ENCODE data around the gene TMEM235.
A peak's percentile ranks its signal among the peaks of the same experiment; 100 is the strongest.

TMEM235 gene

DNA sequence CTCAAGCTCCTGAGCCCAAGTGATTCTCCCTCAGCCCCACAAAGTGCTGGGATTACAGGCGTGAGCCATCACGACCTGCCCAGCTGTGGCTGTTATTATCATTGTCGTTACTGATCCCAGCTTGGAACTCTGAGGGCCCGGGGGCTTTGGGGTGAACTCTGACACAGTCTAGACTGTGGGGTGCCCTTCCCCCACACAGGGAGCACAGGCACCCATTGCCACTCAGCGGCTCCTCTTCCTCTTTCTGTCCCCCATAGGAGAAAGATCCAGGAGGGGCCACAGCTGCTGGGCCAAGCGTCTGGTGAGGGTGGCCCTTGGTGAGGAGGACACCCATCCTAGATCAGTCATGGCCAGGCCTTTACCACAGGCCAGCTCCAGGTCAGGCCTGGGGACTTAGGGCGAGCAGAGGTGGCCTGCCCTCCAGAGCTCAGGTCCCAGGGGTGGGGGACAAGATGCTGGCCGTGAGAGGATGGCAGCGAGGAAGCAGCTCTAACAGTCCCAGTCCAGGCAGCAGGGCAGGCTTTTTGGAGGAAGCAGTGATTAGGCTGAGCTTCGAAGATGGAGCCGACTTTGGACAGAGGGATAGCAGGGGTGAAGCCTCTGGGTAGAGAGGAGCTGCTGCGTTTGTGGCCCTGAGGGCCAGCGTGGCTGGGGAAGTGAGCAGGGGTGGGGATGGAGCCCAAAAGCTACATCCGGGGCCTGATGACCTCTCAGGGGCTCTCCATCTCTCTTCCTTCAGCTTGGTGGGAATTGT is 24.7 kb downstream of the TMEM235 start:
- no peak for DNase-seq

DNA sequence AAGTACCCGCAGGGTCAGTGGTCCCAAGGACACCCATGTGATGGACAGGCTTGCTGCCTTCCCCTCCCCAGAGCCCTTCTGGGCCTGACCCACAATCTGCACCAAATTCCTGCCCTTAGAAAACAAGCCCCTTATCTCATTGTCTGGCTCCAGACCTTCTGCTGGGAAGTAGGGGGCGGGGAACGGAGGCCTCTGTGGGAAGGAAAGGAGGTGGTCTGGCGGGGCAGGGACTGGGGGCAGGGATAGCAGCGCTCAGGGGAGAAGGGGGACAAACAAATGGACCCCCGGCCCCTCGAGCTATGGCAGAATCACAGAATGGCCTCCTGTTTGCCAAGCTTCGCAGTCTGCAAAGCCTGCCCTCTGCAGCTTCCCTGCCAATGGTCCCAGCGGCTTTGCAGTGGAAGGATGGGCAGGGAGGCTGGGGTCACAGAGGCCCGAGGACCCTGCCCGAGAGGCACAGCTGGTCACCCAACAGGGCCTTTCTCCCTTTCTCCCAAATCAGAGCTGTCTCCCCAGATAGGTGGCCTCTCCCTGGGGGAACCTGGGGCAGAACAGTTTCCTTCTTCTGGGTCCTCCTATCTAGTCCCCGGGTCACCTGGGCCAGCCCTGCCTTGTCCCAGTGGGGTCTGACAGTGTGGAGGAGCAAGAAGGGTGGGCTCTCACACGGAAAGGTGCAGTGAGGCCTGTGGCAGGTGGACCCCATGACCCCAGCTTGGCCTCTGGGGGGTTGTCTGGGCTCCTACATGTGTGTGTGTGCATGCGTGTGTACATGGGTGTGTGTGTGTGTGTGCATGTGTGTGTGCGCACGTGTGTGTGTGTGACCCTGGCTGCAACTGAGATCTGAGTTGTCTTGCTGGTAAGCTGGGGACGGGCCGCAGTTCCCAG is 25.5 kb downstream of the TMEM235 start:
- no peak for DNase-seq

DNA sequence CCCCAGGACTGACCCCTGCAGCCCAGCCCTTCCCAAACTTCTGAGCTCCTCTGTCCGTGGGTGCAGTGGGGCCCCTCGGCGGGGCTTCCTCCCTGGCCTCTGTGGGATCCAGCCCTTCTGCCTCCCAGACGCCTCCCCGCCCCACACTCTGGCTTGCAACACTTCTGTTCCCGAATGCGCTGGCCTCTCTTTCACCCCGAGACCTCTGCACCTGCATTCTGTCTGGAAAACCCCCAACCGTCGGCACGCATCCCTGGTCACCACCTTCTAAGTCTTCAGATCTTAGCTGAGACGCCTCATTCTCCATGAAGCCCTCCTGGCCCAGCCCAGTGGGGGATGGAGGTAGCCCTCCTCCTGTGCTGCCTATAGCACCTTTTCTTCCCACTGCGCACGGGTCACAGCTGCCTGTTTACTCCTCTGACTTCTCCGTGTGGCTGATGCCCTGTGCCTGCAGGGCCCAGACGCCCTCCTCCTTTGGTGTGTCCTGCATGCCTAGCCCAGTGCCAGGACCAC is 26.4 kb downstream of the TMEM235 start:
- DNase-seq, result no peak

DNA sequence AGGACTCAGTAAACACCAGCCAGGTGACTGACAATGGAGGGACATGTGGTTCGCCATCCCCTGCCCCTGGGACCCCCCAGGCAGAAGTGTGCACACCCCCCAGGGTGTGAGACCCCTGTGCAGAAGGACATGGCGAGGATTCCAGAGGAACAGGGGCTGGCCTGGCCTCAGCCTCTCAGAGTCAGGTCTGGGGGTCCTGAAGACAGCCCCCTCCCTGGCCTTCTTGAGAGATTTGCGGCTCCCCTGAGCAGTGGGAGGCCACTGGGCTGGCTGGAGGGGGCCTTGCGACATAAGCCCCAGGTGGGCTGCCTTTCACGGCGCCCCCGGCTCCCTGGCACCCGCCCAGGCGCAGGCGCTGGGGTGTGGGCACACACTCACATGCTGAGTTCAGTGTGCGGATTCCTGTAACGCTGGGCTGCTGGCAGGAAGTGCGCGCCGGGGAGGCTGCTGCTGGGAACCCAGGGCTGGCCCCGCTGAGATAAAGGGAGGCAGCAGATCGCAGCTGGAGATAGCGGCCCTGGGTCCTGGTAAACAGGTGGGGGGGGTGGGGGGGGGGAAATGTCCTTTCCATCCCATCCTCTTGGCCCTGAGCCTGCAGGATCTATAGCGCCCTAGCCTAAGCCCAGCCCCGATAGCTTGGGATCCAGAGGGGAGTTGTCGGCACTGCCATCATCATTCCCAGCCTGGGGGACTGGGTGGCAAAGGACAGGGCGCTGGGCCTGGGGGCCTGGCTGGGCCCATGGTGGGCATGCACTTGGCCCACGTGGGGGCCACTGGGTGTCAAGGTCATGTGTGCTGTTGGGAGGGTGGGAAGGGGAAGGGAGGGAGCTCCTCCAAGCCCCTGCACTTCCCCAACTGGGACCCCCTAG is 27.1 kb downstream of the TMEM235 start:
- DNase-seq, result peak; percentile 79

DNA sequence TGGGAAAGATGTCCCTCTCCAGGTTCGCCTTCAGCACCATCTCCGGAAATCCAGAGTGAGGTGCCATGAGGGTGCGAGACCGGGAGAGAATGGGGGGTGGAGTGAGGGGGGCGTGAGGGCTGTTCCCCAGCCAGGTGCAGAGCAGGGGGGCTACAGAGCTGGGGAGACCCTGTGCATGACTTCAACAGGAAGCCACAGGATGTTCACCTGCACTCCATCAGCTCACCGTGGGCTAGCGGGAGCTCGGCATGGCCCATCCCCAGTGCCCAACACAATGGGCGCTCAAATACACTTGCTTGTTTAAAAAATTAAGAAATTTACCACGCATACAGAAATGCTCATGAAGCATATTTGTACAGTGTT is 27.7 kb downstream of the TMEM235 start:
- no peak for DNase-seq

DNA sequence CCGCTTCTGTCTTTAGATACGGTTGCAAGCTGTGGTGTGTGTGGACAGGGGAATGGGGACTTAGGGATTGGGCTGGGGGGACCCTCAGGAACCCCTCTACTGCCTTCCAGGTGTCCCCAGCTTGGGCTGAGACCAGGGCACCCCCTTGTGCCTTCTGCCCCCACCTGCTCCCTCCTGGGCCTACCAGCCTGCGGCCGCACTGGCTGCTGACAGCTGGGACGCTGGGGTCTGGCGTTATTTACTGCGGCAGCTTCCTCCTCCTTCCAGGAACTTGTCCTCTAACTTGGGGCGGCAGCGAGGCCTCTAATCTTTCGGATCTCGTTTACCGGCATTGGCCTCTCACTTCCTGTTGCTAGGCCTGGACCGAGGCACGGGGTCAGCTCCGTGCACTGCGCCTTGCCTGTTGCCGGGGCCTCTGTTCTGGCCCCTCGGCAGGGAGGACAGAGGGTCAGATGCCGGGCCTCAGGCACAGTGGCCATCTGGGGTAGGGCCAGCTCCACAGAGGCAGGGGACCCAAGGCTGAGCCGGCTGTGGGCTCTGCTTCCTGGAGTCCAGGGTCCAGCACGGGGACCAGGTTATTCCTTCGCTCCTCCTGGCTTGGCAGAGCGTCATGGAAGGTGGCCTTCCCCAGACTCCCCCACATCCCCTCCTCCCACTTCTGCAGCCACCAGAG is 31.8 kb downstream of the TMEM235 start:
- peak; percentile 56 for DNase-seq

DNA sequence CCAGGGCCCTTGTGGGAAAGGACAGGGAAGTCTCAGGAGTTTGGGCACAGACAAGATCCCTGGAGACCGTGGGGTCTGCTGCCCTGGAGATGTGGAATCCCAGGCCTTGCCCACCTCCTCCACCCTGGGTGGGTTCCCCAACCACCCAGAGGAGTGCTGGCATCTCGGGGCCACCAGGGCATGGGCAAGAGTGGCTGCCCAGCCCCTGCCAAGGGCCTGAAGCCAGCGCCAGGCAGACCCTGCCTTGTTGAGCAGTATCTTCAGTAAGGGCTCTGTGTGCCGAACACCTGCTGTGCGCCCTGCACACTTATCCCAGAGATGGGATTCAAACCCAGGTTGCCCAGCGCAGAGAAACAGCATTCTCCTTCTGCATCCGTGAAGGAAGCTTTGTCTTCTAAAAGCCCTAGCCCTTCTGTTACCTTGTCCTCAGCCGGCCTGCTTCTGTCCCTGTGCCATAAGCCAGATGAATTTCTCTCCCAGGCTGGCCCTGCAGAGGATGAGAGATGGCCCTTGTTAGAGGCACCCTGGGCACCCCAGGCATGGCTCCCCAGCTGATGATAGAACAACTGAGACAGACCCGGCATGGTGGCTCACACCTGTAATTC is 32.4 kb downstream of the TMEM235 start:
- DNase-seq, result no peak

DNA sequence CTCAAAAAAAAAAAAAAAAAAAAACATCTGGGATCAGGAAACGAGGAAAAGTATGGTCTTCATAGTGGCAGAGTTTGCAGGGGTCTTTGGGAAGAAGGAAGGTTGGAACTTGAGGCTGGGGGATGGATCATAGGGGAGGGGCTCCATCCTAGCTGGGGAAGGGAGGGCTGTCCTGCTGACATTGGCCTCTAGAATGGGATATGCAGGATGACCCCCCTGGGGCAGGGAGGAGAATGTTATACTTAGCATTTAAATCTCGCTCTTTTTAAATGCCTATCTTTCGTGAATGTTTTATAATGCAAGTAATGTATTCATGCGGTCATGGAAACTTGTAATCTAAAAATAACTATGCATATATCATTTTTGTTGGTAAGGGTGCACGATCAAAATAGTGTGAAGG is 33.2 kb downstream of the TMEM235 start:
- DNase-seq, result no peak

DNA sequence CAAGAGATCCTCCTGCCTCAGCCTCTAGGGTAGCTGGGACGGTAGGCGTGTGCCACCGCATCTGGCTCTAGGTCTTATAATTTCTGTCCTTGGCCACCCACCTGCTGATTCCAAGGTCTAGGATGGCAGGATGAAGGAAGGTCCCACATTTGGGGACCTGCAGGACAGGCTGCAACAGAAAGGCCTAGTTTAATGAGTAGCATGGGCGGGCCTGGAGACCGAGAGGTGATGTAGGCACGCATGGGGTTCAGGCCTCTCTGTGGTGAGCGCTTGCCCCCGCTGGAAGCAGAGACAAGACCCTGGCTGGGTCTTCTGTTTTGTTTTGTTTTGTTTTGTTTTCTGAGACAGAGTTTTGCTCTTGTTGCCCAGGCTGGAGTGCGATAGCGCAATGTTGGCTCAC is 33.7 kb downstream of the TMEM235 start:
- no peak for DNase-seq

DNA sequence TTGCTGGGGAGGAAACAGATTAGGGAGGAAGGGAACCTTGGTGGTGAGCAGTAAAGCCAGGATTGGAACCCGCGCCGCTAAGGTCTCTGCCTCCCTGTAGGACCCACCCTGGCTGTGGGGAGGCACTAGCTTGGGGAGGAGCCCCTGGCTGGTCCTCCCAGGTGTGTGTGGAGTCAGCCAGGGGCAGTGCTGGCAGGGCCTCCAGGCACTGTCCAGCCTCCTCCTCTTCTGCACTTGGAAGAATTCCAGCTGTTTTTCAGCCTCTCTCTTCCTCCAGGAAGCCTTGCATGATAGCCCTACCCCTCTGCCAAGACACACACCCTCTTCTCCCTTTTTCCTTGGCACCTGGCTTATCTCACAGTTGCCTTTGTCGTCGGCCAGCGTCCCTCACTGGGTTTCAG is 34.8 kb downstream of the TMEM235 start:
- DNase-seq, result no peak

DNA sequence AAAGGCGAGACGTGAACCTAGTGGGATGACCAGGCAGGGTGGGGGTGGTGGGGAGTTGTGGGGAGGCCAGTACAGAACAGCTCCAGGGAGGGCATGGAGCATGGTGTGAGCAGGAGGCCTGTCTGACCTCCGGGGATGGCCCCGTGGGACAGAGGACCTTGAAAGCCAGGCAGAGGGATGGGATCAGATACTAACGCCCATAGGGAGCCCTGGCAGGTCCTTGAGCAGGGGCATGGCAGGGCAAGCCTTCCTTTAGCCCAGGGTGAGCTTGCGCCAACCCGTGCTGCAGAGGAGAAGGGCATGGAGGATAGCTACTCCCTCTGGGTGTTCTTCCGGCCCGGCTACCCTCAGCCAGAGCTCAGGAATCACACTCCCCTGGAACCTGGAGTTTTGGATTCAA is 35.3 kb downstream of the TMEM235 start:
- DNase-seq, result no peak

DNA sequence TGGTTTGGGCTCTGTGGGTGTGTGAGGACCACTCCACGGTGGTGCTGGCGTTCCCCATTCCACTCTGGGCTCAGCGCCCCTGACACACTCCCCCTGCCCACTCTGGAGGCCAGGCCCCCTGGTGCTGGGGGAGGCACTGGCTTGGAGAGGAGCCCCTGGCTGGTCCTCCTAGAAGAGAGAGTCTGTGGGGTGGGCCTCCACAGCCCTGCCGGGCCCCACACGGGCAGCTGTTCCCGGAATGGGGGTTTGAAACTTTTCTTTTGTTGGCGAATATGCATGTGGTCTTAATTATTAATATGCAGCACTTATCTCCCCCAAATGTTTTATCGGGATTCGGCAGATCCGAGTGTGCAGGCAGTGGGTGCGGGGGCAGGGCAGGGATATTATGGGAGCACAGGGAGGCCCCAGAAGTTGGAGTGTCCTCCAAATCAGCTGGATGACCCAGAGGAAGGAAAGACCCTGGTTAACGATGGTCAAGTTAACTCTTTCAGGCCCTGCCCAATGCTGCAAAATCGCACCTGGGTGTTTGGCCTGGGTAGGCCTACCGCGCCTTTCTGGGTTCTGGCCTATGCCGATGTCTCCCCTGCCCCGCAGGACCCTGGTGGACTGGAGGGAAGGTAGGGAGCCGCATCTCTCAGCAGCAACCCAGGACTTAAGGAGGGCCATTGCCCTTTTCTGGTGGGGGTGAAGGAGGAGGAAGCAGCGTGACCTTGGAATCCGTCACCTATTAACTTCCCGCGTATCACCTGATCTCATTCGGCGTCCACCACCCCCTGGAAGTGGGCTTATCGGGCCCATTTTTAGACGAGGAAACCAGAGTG is 36.0 kb downstream of the TMEM235 start:
- DNase-seq, result no peak

DNA sequence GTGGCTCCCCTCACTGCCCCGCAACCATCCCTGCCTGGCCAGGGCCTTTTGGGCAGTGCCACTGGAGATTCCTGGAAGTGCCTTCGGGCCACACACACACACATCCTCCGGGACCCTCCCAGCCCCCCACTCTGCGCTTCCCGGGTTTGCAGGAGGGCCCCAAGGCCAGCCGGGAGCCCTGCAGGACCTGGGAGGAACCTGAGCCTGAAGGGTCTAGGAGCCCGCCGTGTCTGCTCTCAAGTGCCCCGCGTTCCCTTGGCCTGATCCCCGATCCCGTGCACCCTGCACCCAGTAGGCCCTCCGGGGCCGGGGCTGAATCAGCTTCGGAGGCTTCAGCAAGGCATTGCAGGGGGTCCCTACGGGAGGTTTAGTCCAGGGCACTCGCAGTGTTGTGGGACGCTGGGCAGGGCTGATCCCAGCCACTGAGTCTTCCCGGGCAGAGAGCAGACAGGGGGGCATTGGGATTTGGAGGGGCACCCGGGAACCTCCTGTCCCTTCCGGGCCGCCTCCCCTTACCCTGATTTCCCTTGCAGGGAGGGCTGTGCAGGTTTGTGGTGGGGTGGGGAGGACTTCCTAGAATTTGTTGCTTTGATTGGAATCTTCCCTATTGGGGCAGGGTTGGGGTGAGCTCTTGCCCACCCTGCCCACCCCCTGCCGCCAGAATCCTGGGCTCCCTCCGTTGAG is 36.9 kb downstream of the TMEM235 start:
- no peak for DNase-seq

DNA sequence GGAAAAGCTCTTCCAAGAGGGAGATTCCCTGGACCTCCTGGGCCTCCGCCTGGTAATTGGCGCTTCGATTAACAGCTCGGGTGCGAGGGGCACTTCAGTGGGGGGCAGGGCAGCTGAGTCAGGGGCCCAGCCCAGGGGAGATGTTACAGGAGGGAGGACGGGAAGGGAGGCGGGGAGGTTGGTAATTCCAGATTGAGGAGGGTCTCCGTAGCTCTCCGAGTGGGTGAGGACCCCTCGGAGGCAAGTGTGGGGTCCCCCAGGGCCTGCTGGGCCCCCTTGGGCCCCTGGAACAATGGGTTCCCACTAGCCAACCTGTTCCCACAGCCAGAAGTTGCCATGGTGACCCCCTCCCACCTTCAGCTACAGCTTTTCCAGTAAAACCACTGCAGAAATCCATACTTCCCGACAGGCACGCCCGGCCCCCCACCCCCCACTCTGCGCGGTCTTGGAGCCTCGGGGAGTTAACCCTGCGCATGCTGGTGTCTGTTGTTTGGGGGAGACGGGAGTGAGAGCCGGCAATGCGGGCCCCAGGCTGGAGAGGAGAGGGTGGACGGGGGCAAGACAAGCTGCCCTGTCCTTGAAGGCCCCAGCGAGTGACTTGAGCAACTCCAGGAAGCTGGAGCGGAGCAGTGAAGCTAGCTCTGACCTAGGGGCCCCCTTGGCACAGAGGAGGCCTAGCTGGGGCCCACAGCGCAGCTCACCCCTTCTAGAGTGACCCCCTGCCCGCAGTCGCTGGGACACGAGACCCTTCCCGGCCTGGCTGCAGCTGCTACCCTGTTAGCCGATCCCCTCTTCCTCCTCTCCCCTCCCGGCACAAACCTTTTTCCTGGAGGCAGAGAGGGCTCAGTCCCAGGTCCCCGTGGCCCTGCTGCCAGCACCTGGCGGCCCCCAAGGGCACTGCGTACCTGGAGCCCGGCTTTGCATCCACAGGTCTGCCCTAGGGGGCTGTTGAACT is 37.8 kb downstream of the TMEM235 start:
- DNase-seq, result no peak

DNA sequence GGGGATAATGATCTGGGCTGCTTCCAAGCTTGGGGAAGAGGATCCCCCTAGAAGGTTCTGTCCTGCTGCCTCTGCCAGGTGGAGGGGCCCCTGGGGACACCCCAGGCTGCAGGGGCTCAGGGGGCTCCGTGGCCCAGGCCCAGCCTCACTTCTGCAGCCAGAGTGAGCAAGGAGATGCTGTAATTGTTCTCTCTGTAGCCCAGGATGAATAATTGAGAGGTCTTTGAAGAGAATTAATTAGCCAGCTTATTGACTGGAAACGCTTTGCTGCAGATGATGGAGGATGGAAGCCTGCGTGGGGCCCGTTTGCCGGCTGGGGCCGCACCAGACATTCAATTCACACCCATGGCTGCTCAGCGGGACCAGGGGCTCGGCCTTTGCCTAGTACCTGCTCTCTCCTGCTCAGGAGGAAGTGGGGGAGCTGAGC is 38.5 kb downstream of the TMEM235 start:
- DNase-seq, result no peak

DNA sequence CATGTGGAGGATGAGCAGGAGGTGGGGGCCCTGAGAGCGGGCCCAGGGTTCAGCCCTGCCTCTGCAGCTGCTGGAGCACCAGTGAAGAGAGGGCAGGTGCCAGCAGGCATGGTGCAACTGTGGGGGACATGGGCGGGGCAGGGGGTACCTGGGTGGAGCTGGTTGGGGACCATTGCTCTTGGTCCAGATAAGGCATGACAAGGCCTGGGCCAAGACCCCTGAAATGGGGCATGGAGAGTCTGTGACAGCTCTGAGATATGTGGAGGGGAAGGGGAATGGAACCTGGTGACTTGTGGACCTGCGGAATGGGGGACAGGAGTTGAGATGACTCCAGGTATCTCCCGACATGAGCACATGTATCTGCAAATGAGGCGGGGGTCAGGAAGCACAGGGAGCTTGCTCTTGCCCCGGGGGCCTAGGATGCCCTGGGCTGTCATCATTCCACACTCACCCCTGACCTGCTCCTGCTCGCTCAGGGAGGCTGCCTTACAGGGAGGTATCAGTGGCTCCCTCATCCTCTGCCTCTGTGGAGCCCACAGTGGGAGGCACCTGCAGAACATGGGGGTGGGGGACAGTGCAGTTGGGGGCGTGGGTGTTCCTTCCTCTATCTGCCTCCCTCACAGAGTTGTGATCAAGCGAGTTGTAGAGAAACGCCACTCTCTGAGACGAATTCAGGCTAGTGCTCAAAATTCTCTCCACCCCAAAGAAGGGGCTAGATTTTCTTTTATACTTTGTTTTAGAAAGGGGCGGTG is 40.2 kb downstream of the TMEM235 start:
- no peak for DNase-seq

DNA sequence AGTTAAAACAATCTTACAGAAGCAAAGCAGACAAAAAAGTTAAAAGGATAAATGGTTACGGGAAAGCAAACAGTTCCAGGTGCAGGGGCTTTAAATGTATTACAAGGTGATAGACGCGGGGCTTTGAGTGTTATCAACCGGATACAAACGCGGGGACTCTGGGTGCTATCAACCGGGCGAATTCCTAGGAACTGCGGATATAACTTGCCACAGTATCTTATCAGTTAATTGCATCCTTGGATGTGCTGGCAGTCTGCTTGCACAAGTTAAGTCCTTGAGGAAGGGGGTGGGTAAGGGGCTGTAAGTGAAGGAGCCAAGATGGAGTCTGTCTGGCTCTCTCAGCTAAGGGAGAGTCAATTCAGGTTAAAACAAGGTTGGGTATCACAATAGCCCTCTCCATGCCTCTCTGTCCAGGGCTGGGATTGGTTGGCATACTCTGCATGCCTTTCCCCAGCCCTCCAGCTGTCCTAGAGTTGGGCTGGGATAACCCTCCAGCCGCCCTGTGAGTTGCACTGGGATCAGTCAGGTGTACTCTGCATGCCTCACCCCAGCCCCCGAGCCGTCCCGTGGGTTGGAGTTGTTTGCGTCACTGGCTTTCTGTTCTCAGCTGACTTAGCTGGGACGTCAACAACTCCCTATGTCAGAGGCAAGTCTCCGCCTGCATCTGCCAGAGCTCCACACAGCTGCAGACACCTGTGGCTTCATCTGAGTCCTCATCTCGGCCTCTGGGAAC is 40.9 kb downstream of the TMEM235 start:
- no peak for DNase-seq

DNA sequence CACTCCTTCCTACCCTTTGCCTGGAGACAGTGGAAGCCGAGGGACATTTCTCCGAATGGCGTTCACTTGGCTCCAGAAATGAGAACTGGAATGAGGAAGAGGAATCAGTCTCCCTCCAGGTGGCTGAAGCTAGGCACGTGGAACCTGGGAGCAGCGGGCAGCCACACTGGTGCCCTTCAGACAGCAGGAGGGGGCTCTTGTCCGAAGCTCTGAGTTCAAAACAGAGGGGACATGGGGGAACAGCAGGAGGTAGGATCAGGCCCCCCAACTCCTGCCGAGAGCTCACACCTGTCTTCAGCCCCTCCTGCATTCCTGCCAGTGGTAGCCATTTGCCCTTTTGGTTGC is 41.5 kb downstream of the TMEM235 start:
- no peak for DNase-seq
